Vagina (tissue), 2 donors: Measurements from ENCODE around the gene ARHGAP8. TPM values are rescaled to one million over a fixed set of nuclear protein-coding genes. Genes with fewer than 3 reads are reported as not detected.

ENCODE experiments used
- DNase-seq, 2 donors: peaks; one replicate each; pipeline ENCODE4 v3.0.0-alpha.2; 2017; ENCODE audit errors: extremely low spot score in 2 of 2
- H3K27ac ChIP-seq: fragments of 200-600 bp; sonication (generic); one replicate; pipeline ENCODE4 v1.5.1; 2019
- H3K27me3 ChIP-seq: fragments of 200-600 bp; sonication (generic); one replicate; pipeline ENCODE4 v1.5.1; 2019
- H3K36me3 ChIP-seq, 2 donors: fragments of 200-600 bp; sonication (generic); one replicate each; pipeline ENCODE4 v1.5.1; 2017 to 2019
- H3K4me1 ChIP-seq: fragments of 200-600 bp; sonication (generic); one replicate; pipeline ENCODE4 v1.5.1; 2019
- H3K4me3 ChIP-seq, 2 donors: fragments of 200-600 bp; sonication (generic); 1 replicate in 1 of 2; 2 replicates in 1 of 2; pipeline ENCODE4 v1.5.1; 2016 to 2019
- H3K9me3 ChIP-seq: fragments of 200-600 bp; sonication (generic); one replicate; pipeline ENCODE4 v1.5.1; 2019
- CTCF ChIP-seq, 3 experiments: fragments of 450-650 bp in 2 of 3; fragments of 200-600 bp in 1 of 3; sonication (generic) in 1 of 3; IDR thresholded peaks; one replicate each; pipeline ENCODE4 v1.5.1; 2017 to 2019; ENCODE audit warnings: antibody characterized with exemption in 3 of 3, mild to moderate bottlenecking in 2 of 3, moderate library complexity in 2 of 3
- POLR2A ChIP-seq, 2 donors: fragments of 450-650 bp; IDR thresholded peaks; one replicate each; pipeline ENCODE4 v1.6.1; 2017; ENCODE audit warnings: antibody characterized with exemption in 2 of 2, mild to moderate bottlenecking in 2 of 2, moderate library complexity in 2 of 2
- POLR2AphosphoS5 ChIP-seq, 2 donors: sonication (generic); formaldehyde crosslinking; IDR thresholded peaks; one replicate each; pipeline ENCODE4 v1.9.0; 2017; ENCODE audit warnings: antibody characterized with exemption in 2 of 2, mild to moderate bottlenecking in 2 of 2, low read depth in 1 of 2; ENCODE audit not compliant: insufficient read depth in 1 of 2
- intact Hi-C: fragments of 100-400 bp; cut with DNase I; formaldehyde crosslinking; loops from one replicate; pipeline ENCODE4 v1.15.1; 2023
- total RNA-seq: library from RNA; depleted of rRNA; stranded (reverse); fragments of >200 nt; gene quantifications from one replicate; pipeline ENCODE4 v1.2.3, GENCODE V29; 2016

Gene ARHGAP8
- total RNA-seq, 1 donor from 2014 or later, result 9.3 TPM

- no peak for TF ChIP-seq POLR2A (IDR thresholded peaks at IDR 0.05)
- no peak for TF ChIP-seq POLR2AphosphoS5 (IDR thresholded peaks at IDR 0.05; ENCODE audit: insufficient read depth in 1 of 2, low read depth in 1 of 2)
- no peak for TF ChIP-seq CTCF (IDR thresholded peaks at IDR 0.05)
- Histone ChIP-seq H3K27me3 (no peaks in the 10 kb centered on the region), H3K27ac (no peak overlapping the region), H3K36me3 (no peaks in the 10 kb centered on the region), H3K9me3 (no peaks in the 10 kb centered on the region), H3K4me3 (no peak overlapping the region), H3K4me1 (no peaks in the 10 kb centered on the region)
- intact Hi-C loops, result no loop called here
- DNase-seq, result no peak
These were observed 23.5 kb downstream of the ARHGAP8 start for GRCh38 chr22:44775862-44776261.

GRCh38 chr22:44776605-44777363, 24.4 kb downstream of the ARHGAP8 start:
- Histone ChIP-seq H3K9me3 (no peaks in the 10 kb centered on the region), H3K27me3 (no peaks in the 10 kb centered on the region), H3K4me3 (no peak overlapping the region), H3K4me1 (no peaks in the 10 kb centered on the region), H3K27ac (no peak overlapping the region), H3K36me3 (no peaks in the 10 kb centered on the region)
- TF ChIP-seq POLR2A (IDR thresholded peaks at IDR 0.05), result no peak
- no peak for TF ChIP-seq CTCF (IDR thresholded peaks at IDR 0.05)
- TF ChIP-seq POLR2AphosphoS5 (IDR thresholded peaks at IDR 0.05; ENCODE audit: insufficient read depth in 1 of 2, low read depth in 1 of 2), result no peak
- intact Hi-C loops, result no loop called here
- DNase-seq, result no peak

- no peak for TF ChIP-seq POLR2AphosphoS5 (IDR thresholded peaks at IDR 0.05; ENCODE audit: insufficient read depth in 1 of 2, low read depth in 1 of 2)
- no peak for TF ChIP-seq POLR2A (IDR thresholded peaks at IDR 0.05)
- no peak for TF ChIP-seq CTCF (IDR thresholded peaks at IDR 0.05)
- Histone ChIP-seq H3K27ac (no peak overlapping the region), H3K27me3 (no peaks in the 10 kb centered on the region), H3K36me3 (no peaks in the 10 kb centered on the region), H3K4me1 (no peaks in the 10 kb centered on the region), H3K4me3 (no peak overlapping the region), H3K9me3 (no peaks in the 10 kb centered on the region)
- intact Hi-C loops, result no loop called here
- no peak for DNase-seq
These were observed 25.0 kb downstream of the ARHGAP8 start for GRCh38 chr22:44777364-44777755.

GRCh38 chr22:44780876-44781449, 28.6 kb downstream of the ARHGAP8 start:
- no peak overlapping the region for H3K27ac ChIP-seq
- DNase-seq, result no peak
- no peaks in the 10 kb centered on the region for H3K36me3 ChIP-seq
- TF ChIP-seq CTCF (IDR thresholded peaks at IDR 0.05), result no peak
- no peak for TF ChIP-seq POLR2AphosphoS5 (IDR thresholded peaks at IDR 0.05; ENCODE audit: insufficient read depth in 1 of 2, low read depth in 1 of 2)
- no peak for TF ChIP-seq POLR2A (IDR thresholded peaks at IDR 0.05)
- no peaks in the 10 kb centered on the region for H3K27me3 ChIP-seq
- H3K9me3 ChIP-seq, result no peaks in the 10 kb centered on the region
- no peak overlapping the region for H3K4me3 ChIP-seq
- intact Hi-C loops, result no loop called here
- no peaks in the 10 kb centered on the region for H3K4me1 ChIP-seq

GRCh38 chr22:44782363-44782963, 30.1 kb downstream of the ARHGAP8 start:
- no peaks in the 10 kb centered on the region for H3K9me3 ChIP-seq
- intact Hi-C loops, result no loop called here
- DNase-seq, result no peak
- H3K27ac ChIP-seq, result no peak overlapping the region
- TF ChIP-seq POLR2AphosphoS5 (IDR thresholded peaks at IDR 0.05; ENCODE audit: insufficient read depth in 1 of 2, low read depth in 1 of 2) (no peak), CTCF (IDR thresholded peaks at IDR 0.05) (no peak), POLR2A (IDR thresholded peaks at IDR 0.05) (no peak)
- H3K4me3 ChIP-seq, result no peak overlapping the region
- H3K4me1 ChIP-seq, result no peaks in the 10 kb centered on the region
- H3K36me3 ChIP-seq, result no peaks in the 10 kb centered on the region
- no peaks in the 10 kb centered on the region for H3K27me3 ChIP-seq
